ENCODE data around the gene KCNJ15. TPM values are rescaled to one million over a fixed set of nuclear protein-coding genes. Genes with fewer than 3 reads are reported as not detected.

The KCNJ15 gene
- total RNA-seq (2022) (not detected in 2 replicates), Bru-seq, nascent RNA (percentile 2 among the genes with signal in this experiment), BruChase-seq, experiment 1, labeled RNA remaining after a 2-hour chase (not detected), BruChase-seq, experiment 2, labeled RNA remaining after a 6-hour chase (not detected)
- long read RNA-seq = 0 reads

DNA sequence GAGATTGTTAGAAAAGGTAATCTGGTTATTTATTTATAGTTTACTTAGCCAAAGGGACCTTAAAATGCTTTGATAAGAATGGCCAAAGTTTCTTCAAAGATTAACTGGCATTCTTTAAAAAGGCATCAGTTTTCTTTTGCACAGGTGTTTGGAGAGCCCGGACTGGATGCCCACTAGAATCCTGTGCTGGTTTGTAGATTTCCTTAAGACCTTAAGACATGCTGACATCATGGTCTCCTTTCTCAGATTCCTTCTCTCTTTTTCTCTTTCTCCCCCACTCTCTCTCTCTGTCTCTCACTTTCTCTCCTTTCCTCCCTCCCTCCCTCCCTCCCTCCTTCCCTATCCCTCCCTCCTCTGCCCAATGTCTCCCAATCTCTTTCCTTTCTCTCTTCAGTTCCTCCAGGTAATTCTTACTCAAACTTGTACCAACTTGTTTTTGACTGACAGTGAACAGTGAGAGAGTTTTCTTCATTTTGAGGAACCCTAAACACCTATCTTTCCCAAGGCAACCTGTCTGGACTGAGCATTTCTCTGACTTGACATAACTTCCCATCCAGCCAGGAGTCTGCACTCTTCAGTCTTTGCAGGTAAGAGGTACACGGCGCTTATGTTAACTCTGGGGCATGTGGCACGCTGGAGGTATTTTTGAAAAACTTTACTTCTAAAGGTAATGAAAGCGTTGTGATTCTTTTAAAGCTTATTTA, at the start of gene KCNJ15:
Gene KCNJ15, plus strand, starts transcription at position 393 of the 704 bp plus-strand sequence. CDS start 42,271 bp downstream, outside the sequence.
- Mint-ChIP-seq H3K27me3 (ENCODE audit: insufficient read depth, unreplicated experiment) (peaks cover 3% of the 10 kb centered on the region), H3K4me3 (ENCODE audit: unreplicated experiment) (no peak within 1 kb of the TSS), H3K9me3 (ENCODE audit: unreplicated experiment) (no peaks in the 10 kb centered on the region), H3K27ac (ENCODE audit: unreplicated experiment) (no peak within 1 kb of the TSS), H3K4me1 (ENCODE audit: low read depth, unreplicated experiment) (no peaks in the 10 kb centered on the region), H3K36me3 (ENCODE audit: insufficient read depth, unreplicated experiment) (no peaks in the 10 kb centered on the region)
- Histone ChIP-seq H3K9me3 (no peaks in the 10 kb centered on the region), H3K4me1 (no peaks in the 10 kb centered on the region), H3K4me3 (ENCODE audit: low read depth, low read length) (no peak within 1 kb of the TSS), H3K27me3 (replicated peaks; ENCODE audit: control insufficient read depth, insufficient read depth, low read length) (no peaks in the 10 kb centered on the region), H3K36me3 (ENCODE audit: control insufficient read depth, insufficient read depth, low read length) (no peaks in the 10 kb centered on the region)
- ChIA-PET CTCF (no interaction called here), POLR2A (no interaction called here)
- no peak for DNase-seq
- intact Hi-C loops (cut with micrococcal nuclease; ENCODE audit: unreplicated experiment) = no loop called here
- TF ChIP-seq CTCF (IDR thresholded peaks at IDR 0.05; ENCODE audit: insufficient read depth in 1 of 2, low read depth in 1 of 2, low read length in 1 of 2, severe bottlenecking in 1 of 2, unreplicated experiment in 1 of 2) = no peak
- BruUV-seq (replicated peaks) = no TSS peak

- no peak overlapping the region for H3K4me3 Mint-ChIP-seq (ENCODE audit: unreplicated experiment)
- POLR2A ChIA-PET = no interaction called here
- no peaks in the 10 kb centered on the region for H3K9me3 Mint-ChIP-seq (ENCODE audit: unreplicated experiment)
- 0 out of 2 replicates have a peak, but pooled peaks cover 3% of the 10 kb centered on the region for H3K9me3 ChIP-seq
- H3K4me1 ChIP-seq = no peaks in the 10 kb centered on the region
- H3K27me3 Mint-ChIP-seq (ENCODE audit: insufficient read depth, unreplicated experiment) = peaks cover 28% of the 10 kb centered on the region
- intact Hi-C loops (cut with micrococcal nuclease; ENCODE audit: unreplicated experiment) = no loop called here
- H3K36me3 Mint-ChIP-seq (ENCODE audit: insufficient read depth, unreplicated experiment) = no peaks in the 10 kb centered on the region
- no peaks in the 10 kb centered on the region for H3K4me1 Mint-ChIP-seq (ENCODE audit: low read depth, unreplicated experiment)
- no peaks in the 10 kb centered on the region for H3K27me3 ChIP-seq (replicated peaks; ENCODE audit: control insufficient read depth, insufficient read depth, low read length)
- H3K4me3 ChIP-seq (ENCODE audit: low read depth, low read length) = no peak overlapping the region
- H3K27ac Mint-ChIP-seq (ENCODE audit: unreplicated experiment) = no peak overlapping the region
- CTCF ChIA-PET = no interaction called here
- BruUV-seq (replicated peaks) = no TSS peak
- TF ChIP-seq CTCF (IDR thresholded peaks at IDR 0.05; ENCODE audit: insufficient read depth in 1 of 2, low read depth in 1 of 2, low read length in 1 of 2, severe bottlenecking in 1 of 2, unreplicated experiment in 1 of 2) = no peak
- no peaks in the 10 kb centered on the region for H3K36me3 ChIP-seq (ENCODE audit: control insufficient read depth, insufficient read depth, low read length)
- no peak for DNase-seq
Measured at GRCh38 chr21:38208118-38208517, 48.7 kb upstream of the KCNJ15 start.

GRCh38 chr21:38211321-38211720, 45.5 kb upstream of the KCNJ15 start:
- Mint-ChIP-seq H3K9me3 (ENCODE audit: unreplicated experiment) (no peaks in the 10 kb centered on the region), H3K4me1 (ENCODE audit: low read depth, unreplicated experiment) (no peaks in the 10 kb centered on the region), H3K27ac (ENCODE audit: unreplicated experiment) (no peak overlapping the region), H3K27me3 (ENCODE audit: insufficient read depth, unreplicated experiment) (peaks cover 20% of the 10 kb centered on the region), H3K36me3 (ENCODE audit: insufficient read depth, unreplicated experiment) (no peaks in the 10 kb centered on the region), H3K4me3 (ENCODE audit: unreplicated experiment) (no peak overlapping the region)
- BruUV-seq (replicated peaks) = no TSS peak
- ChIA-PET CTCF (no interaction called here), POLR2A (no interaction called here)
- Histone ChIP-seq H3K9me3 (0 out of 2 replicates have a peak, but pooled peaks cover 3% of the 10 kb centered on the region), H3K4me3 (ENCODE audit: low read depth, low read length) (no peak overlapping the region), H3K4me1 (no peaks in the 10 kb centered on the region), H3K27me3 (replicated peaks; ENCODE audit: control insufficient read depth, insufficient read depth, low read length) (no peaks in the 10 kb centered on the region), H3K36me3 (ENCODE audit: control insufficient read depth, insufficient read depth, low read length) (no peaks in the 10 kb centered on the region)
- no peak for TF ChIP-seq CTCF (IDR thresholded peaks at IDR 0.05; ENCODE audit: insufficient read depth in 1 of 2, low read depth in 1 of 2, low read length in 1 of 2, severe bottlenecking in 1 of 2, unreplicated experiment in 1 of 2)
- DNase-seq = no peak
- intact Hi-C loops (cut with micrococcal nuclease; ENCODE audit: unreplicated experiment) = no loop called here
